Smooth muscle cell (in vitro differentiated cells): ENCODE measurements around the gene HOOK2. TPM values are rescaled to one million over a fixed set of nuclear protein-coding genes. Genes with fewer than 3 reads are reported as not detected.

ENCODE experiments used
- DNase-seq: peaks from one replicate; lab custom pipeline; 2025; ENCODE audit not compliant: unreplicated experiment; lab: John Stamatoyannopoulos, UW
- H2AFZ ChIP-seq: fragments of 200-600 bp; sonication (generic); 2 replicates; pipeline ENCODE4 v1.6.0; 2016; ENCODE audit warnings: antibody characterized with exemption, low read depth, mild to moderate bottlenecking
- H3F3A ChIP-seq: fragments of 200-600 bp; sonication (generic); 2 replicates; pipeline ENCODE4 v1.6.0; 2017; ENCODE audit warnings: antibody characterized with exemption, low read depth
- H3K27ac ChIP-seq: fragments of 200-600 bp; sonication (generic); 2 replicates; pipeline ENCODE4 v1.5.1; 2016; ENCODE audit warnings: low read depth, mild to moderate bottlenecking
- H3K27me3 ChIP-seq: fragments of 200-600 bp; sonication (generic); 2 replicates; pipeline ENCODE4 v1.6.1; 2016; ENCODE audit warnings: low read depth, mild to moderate bottlenecking
- H3K36me3 ChIP-seq: fragments of 200-600 bp; sonication (generic); 2 replicates; pipeline ENCODE4 v1.5.1; 2016; ENCODE audit warnings: low read depth
- H3K4me1 ChIP-seq: fragments of 200-600 bp; sonication (generic); 2 replicates; pipeline ENCODE4 v1.5.1; 2016; ENCODE audit warnings: low read depth
- H3K4me2 ChIP-seq: fragments of 200-600 bp; sonication (generic); 2 replicates; pipeline ENCODE4 v1.6.0; 2016; ENCODE audit warnings: mild to moderate bottlenecking
- H3K4me3 ChIP-seq: fragments of 200-600 bp; sonication (generic); 2 replicates; pipeline ENCODE4 v1.5.1; 2016; ENCODE audit warnings: mild to moderate bottlenecking
- H3K79me2 ChIP-seq: fragments of 200-600 bp; sonication (generic); 2 replicates; pipeline ENCODE4 v1.6.0; 2016; ENCODE audit warnings: low read depth, mild to moderate bottlenecking
- H3K9ac ChIP-seq: fragments of 200-600 bp; sonication (generic); 2 replicates; pipeline ENCODE4 v1.6.0; 2016; ENCODE audit warnings: low read depth
- H3K9me3 ChIP-seq: fragments of 200-600 bp; sonication (generic); replicated peaks from 2 replicates; pipeline ENCODE4 v1.5.1; 2016; ENCODE audit warnings: low read depth
- H4K20me1 ChIP-seq: fragments of 200-600 bp; sonication (generic); 2 replicates; pipeline ENCODE4 v1.6.0; 2016; ENCODE audit warnings: low read depth
- CTCF ChIP-seq: fragments of 200-600 bp; sonication (generic); IDR thresholded peaks from 2 replicates; pipeline ENCODE4 v1.5.1; 2017; ENCODE audit warnings: borderline replicate concordance, mild to moderate bottlenecking, antibody characterized with exemption; ENCODE audit not compliant: insufficient read depth, poor library complexity, severe bottlenecking
- WGBS: methylation state at CpG from one replicate; pipeline ENCODE4 v1.1.7; 2016; ENCODE audit warnings: low lambda C conversion rate; 5-methylcytosine and 5-hydroxymethylcytosine counted together
- polyA plus RNA-seq: library from polyadenylated mRNA; unstranded; fragments of >200 nt; fragmentation: Nextera tagmentation; extraction: Ambion mirVana; gene quantifications from 2 replicates; pipeline ENCODE4 v1.2.1, GENCODE V29; 2016
- total RNA-seq: library from RNA; depleted of rRNA; stranded (reverse); fragments of >200 nt; gene quantifications from 2 replicates; pipeline ENCODE4 v1.2.3, GENCODE V29; 2014

The HOOK2 gene
- total and polyA plus RNA-seq, 2 experiments from 2014 or later: 14.6 to 20.5 TPM

- no peak overlapping the region for H2AFZ ChIP-seq
- H3K9me3 ChIP-seq: no peaks in the 10 kb centered on the region
- H3K4me2 ChIP-seq: peak overlapping the region; percentile 47
- peaks cover 5% of the 10 kb centered on the region for H3K4me1 ChIP-seq
- H3K4me3 ChIP-seq: no peak overlapping the region
- peaks cover 30% of the 10 kb centered on the region for H4K20me1 ChIP-seq
- peaks cover 25% of the 10 kb centered on the region for H3F3A ChIP-seq
- H3K27ac ChIP-seq: peak overlapping the region; percentile 96
- no peaks in the 10 kb centered on the region for H3K27me3 ChIP-seq
- no peak overlapping the region for H3K9ac ChIP-seq
- no peaks in the 10 kb centered on the region for H3K36me3 ChIP-seq
- peak; percentile 85 for TF ChIP-seq CTCF
- no peak for DNase-seq
- 6% methylated on average over 18 of the region's 18 CpGs for WGBS
- H3K79me2 ChIP-seq: peaks cover 25% of the 10 kb centered on the region
These were observed 21.1 kb upstream of the HOOK2 start for GRCh38 chr19:12796146-12797071.

- Histone ChIP-seq H3K4me1 (peaks cover 9% of the 10 kb centered on the region), H3K27me3 (no peaks in the 10 kb centered on the region), H3F3A (peaks cover 30% of the 10 kb centered on the region), H4K20me1 (peaks cover 24% of the 10 kb centered on the region), H3K4me3 (peak overlapping the region; percentile 4), H3K9me3 (no peaks in the 10 kb centered on the region), H3K9ac (no peak overlapping the region), H3K27ac (peak overlapping the region; percentile 96), H3K4me2 (peak overlapping the region; percentile 93), H3K36me3 (no peaks in the 10 kb centered on the region), H2AFZ (no peak overlapping the region), H3K79me2 (peaks cover 20% of the 10 kb centered on the region)
- TF ChIP-seq CTCF: no peak
- WGBS: 88% methylated on average over 9 of the region's 9 CpGs
- DNase-seq: no peak
These were observed 19.6 kb upstream of the HOOK2 start for GRCh38 chr19:12794971-12795381.

GRCh38 chr19:12794196-12794941, 19.0 kb upstream of the HOOK2 start:
- peaks cover 31% of the 10 kb centered on the region for H3F3A ChIP-seq
- 55% methylated on average over 7 of the region's 7 CpGs for WGBS
- DNase-seq: no peak
- no peaks in the 10 kb centered on the region for H3K36me3 ChIP-seq
- peak overlapping the region; percentile 96 for H3K27ac ChIP-seq
- peak overlapping the region; percentile 93 for H3K4me2 ChIP-seq
- no peak for TF ChIP-seq CTCF
- H2AFZ ChIP-seq: no peak overlapping the region
- H3K4me1 ChIP-seq: peaks cover 9% of the 10 kb centered on the region
- H3K79me2 ChIP-seq: peaks cover 20% of the 10 kb centered on the region
- peak overlapping the region; percentile 98 for H3K4me3 ChIP-seq
- no peaks in the 10 kb centered on the region for H3K9me3 ChIP-seq
- H4K20me1 ChIP-seq: peaks cover 24% of the 10 kb centered on the region
- H3K9ac ChIP-seq: peak overlapping the region; percentile 99
- H3K27me3 ChIP-seq: no peaks in the 10 kb centered on the region
